Smooth muscle cell of the pulmonary artery (primary cell): ENCODE data around the gene MFAP2. TPM values are rescaled to one million over a fixed set of nuclear protein-coding genes. Genes with fewer than 3 reads are reported as not detected.

Source experiments
- total RNA-seq: library from RNA; depleted of rRNA; stranded (reverse); fragments of >200 nt; gene quantifications from 2 replicates; pipeline ENCODE4 v1.2.3, GENCODE V29; 2014

MFAP2 gene, protein sequence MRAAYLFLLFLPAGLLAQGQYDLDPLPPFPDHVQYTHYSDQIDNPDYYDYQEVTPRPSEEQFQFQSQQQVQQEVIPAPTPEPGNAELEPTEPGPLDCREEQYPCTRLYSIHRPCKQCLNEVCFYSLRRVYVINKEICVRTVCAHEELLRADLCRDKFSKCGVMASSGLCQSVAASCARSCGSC
- total RNA-seq: 13.0 and 39.9 TPM in 2 replicates

DNA sequence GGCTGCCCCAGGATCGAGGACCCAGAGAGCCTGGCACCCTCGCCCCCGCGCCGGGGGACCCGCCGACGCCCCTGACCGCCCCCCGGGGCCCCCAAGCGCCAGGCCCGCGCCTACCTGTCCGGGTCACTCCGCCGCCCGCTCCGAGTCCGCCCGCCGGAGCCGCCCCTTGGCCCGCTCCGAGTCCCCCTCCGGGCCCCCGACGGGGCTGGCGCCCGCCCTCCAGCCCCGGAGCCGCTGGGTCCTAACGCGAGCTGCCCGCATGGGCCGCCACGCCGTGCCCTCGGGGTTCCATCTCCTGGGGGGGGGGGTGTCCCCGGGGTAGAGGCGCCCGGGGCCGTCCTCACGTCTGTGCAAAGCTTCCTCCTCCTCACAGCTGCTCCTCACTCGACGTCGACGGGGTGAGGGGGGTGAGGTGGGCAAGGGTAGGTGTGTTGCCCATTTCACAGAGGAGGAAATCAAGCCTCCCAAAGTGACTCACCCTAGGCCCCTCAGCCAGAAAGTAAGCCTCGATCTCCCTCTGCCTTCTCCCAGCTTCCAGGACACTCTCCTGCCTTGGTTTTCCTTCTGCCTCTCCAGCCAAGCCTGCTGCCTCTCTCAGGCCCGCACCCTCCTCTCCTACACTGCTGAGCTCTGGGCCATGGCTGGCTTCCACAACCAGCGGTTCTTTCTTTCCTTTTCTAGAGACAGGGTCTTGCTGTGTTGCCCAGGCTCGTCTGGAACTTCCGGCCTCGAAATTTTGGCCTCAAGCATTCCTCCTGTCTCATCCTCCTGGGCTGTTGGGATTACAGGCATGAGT lies at the start of gene MFAP2:
Gene MFAP2, minus strand, starts transcription at position 148 of the 796 bp plus-strand sequence. CDS start 2,347 bp downstream, outside the sequence.

DNA sequence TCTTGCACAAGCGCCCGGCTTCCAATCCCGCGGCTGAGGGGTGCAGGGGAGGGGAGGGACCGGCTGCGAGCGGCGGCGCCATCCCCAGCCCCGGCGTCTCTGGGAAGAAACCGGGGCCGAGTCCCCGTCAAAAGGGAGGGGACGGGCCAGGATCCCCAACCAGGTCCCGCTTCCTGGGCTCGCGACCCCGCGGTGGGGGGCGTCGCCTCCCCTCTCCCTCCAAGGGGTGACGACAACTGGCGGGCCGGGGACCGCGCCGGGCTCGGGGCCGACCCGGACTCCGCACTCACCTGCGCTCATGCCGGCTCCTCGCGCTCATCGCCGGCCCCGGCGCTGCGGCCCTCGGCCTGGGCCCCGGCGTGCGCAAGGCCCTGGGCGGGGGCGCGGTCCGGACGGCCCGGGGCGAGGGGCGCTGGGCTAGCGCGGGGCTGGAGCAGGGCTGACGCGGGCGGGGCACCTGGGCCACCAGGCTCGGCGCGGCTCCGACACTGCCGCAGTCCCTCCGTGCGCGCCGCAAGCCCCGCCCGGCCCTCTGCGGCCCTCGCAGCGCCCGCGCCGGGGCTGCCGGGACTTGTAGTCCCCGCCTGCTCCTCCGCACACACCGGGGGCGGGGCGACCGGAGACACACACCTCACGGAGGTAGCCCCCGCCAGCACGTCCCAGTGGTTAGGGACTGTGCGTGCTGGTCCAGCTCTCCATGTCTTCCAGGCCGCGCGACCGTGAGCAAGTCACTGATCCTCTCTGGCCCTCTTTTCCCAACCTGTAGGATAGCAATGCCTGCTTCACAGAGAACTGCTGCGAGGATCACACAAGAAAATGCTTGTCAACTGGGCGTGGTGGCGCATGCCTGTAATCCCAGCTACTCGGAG lies 31.3 kb upstream of the MFAP2 start, which contains the start of gene ATP13A2:
Gene ATP13A2, minus strand, starts transcription at position 490 of the 869 bp plus-strand sequence. Its CDS starts 190 bp downstream, at position 300.

Other genes with a start within 250 kb of the MFAP2 start
- gene RNU1-4, start 240.1 kb downstream of the MFAP2 start, total RNA-seq: under 0.01 TPM in 2 replicates
- under 0.01 TPM in 2 replicates for gene RNU1-2, start 84.6 kb downstream of the MFAP2 start, total RNA-seq
- gene CROCC, start 58.7 kb downstream of the MFAP2 start, total RNA-seq: 14.0 and 15.7 TPM in 2 replicates
- 38.5 and 66.8 TPM in 2 replicates for gene ATP13A2, start 31.3 kb upstream of the MFAP2 start, total RNA-seq
- 91.4 and 101 TPM in 2 replicates for gene SDHB, start 73.4 kb upstream of the MFAP2 start, total RNA-seq
- gene PADI2, start 138.8 kb upstream of the MFAP2 start, total RNA-seq: 0.39 and 0.53 TPM in 2 replicates
- 0.07 TPM in 2 replicates for gene PADI1, start 224.5 kb upstream of the MFAP2 start, total RNA-seq